NCI-H345 treated with DMSO at 0.1 percent for 48 hours (cell line): ENCODE results near the gene IPO9.

ENCODE experiments used
- DNase-seq: peaks from one replicate; lab custom pipeline; 2025; ENCODE audit not compliant: unreplicated experiment; lab: John Stamatoyannopoulos, UW

Gene IPO9

GRCh38 chr1:201828820-201829774, at the start of gene IPO9:
TSS of gene IPO9 (plus strand) at chr1:201829157. CDS start at chr1:201829210, 53 bp downstream.
- peak; percentile 88 for DNase-seq

GRCh38 chr1:201779351-201779880, 49.5 kb upstream of the IPO9 start:
- no peak for DNase-seq

GRCh38 chr1:201780952-201781351, 48.0 kb upstream of the IPO9 start:
- DNase-seq = no peak

GRCh38 chr1:201781437-201781836, 47.5 kb upstream of the IPO9 start:
- no peak for DNase-seq

GRCh38 chr1:201782353-201782752, 46.6 kb upstream of the IPO9 start:
- DNase-seq = no peak

GRCh38 chr1:201783058-201783457, 45.9 kb upstream of the IPO9 start:
- DNase-seq = no peak

- DNase-seq = no peak
These were observed 45.4 kb upstream of the IPO9 start for GRCh38 chr1:201783572-201783971.

- no peak for DNase-seq
These were observed 43.7 kb upstream of the IPO9 start for GRCh38 chr1:201785291-201785690.

- DNase-seq = no peak
These were observed 42.1 kb upstream of the IPO9 start for GRCh38 chr1:201786824-201787223.

- no peak for DNase-seq
These were observed 40.7 kb upstream of the IPO9 start for GRCh38 chr1:201788296-201788695.

- DNase-seq = no peak
These were observed 39.7 kb upstream of the IPO9 start for GRCh38 chr1:201789245-201789644.

- DNase-seq = no peak
These were observed 38.7 kb upstream of the IPO9 start for GRCh38 chr1:201790261-201790660.

- no peak for DNase-seq
These were observed 37.7 kb upstream of the IPO9 start for GRCh38 chr1:201791051-201791778.

- no peak for DNase-seq
These were observed 37.2 kb upstream of the IPO9 start for GRCh38 chr1:201791779-201792173.

- peak; percentile 20 for DNase-seq
These were observed 36.2 kb upstream of the IPO9 start for GRCh38 chr1:201792534-201793305.

GRCh38 chr1:201793306-201793925, 35.5 kb upstream of the IPO9 start:
- no peak for DNase-seq

- no peak for DNase-seq
These were observed 33.9 kb upstream of the IPO9 start for GRCh38 chr1:201795066-201795465.

- no peak for DNase-seq
These were observed 28.7 kb upstream of the IPO9 start for GRCh38 chr1:201800246-201800645.

- DNase-seq = no peak
These were observed 22.2 kb upstream of the IPO9 start for GRCh38 chr1:201806801-201807200.

- DNase-seq = no peak
These were observed 20.9 kb upstream of the IPO9 start for GRCh38 chr1:201807958-201808632.
